HCT116 (cell line): ENCODE data around the gene AP1M2. TPM values are rescaled to one million over a fixed set of nuclear protein-coding genes. Genes with fewer than 3 reads are reported as not detected.

Source experiments
- ATAC-seq: fragments of 200-7000 bp; cut with Tn5 transposase; 2 replicates; pipeline ENCODE4 v1.9.1; 2020; ENCODE audit warnings: mild to moderate bottlenecking, moderate library complexity
- BruUV-seq: library from RNA; stranded (reverse); fragments of 400-500 nt; replicated peaks from 2 replicates; lab custom pipeline; 2021; lab: Mats Ljungman, UMichigan
- CTCF ChIA-PET: fragments of 300-600 bp; sonication (Branson Sonifier 250); formaldehyde crosslinking; loops from one replicate; lab custom pipeline; 2021; ENCODE audit warnings: antibody characterized with exemption; lab: Charles Lee
- POLR2A ChIA-PET: fragments of 300-600, 350-600 bp; sonication (Branson Sonifier 250); formaldehyde crosslinking; loops from one replicate; lab custom pipeline; 2021; ENCODE audit warnings: antibody characterized with exemption; lab: Charles Lee
- RAD21 ChIA-PET, 2 experiments: fragments of 300-600 bp; sonication (Branson Sonifier 250); formaldehyde crosslinking; loops; one replicate each; lab custom pipeline; 2023; ENCODE audit warnings: low total read pairs in 2 of 2; ENCODE audit not compliant: uncharacterized antibody in 2 of 2, unreplicated experiment in 2 of 2, low non-redundant PET in 1 of 2; lab: Charles Lee
- DNase-seq: peaks from one replicate; pipeline ENCODE4 v3.0.0-alpha.2; 2010; ENCODE audit warnings: low read depth, low spot score
- H2AFZ ChIP-seq: fragments of 200-600 bp; shearing (Covaris generic), sonication (generic); 2 replicates; pipeline ENCODE4 v1.6.1; 2017; ENCODE audit warnings: low read depth, mixed run types, mixed read lengths, antibody characterized with exemption, low read length; ENCODE audit not compliant: poor library complexity, severe bottlenecking
- H3K27ac ChIP-seq: 2 replicates; pipeline ENCODE4 v1.5.1; 2012; ENCODE audit warnings: low read depth, low read length
- H3K27me3 ChIP-seq: fragments of 200-600 bp; sonication (generic); 2 replicates; pipeline ENCODE4 v1.6.1; 2016; ENCODE audit warnings: mixed run types, low read length, mixed read lengths; ENCODE audit not compliant: insufficient read depth
- H3K36me3 ChIP-seq, 2 experiments: fragments of 200-500 bp in 1 of 2; fragments of 200-600 bp in 1 of 2; sonication (Bioruptor generic) in 1 of 2; sonication (generic) in 1 of 2; 2 replicates each; pipeline versions ENCODE4 v1.5.1 to v1.6.1; 2014 to 2016; ENCODE audit warnings: low read length in 2 of 2, inconsistent platforms in 1 of 2, mixed read lengths in 1 of 2, mixed run types in 1 of 2; ENCODE audit not compliant: insufficient read depth in 2 of 2, control insufficient read depth in 1 of 2
- H3K4me1 ChIP-seq, 2 experiments: fragments of 200-600 bp in 1 of 2; sonication (generic) in 1 of 2; 2 replicates each; pipeline versions ENCODE4 v1.5.1 to v1.6.1; 2012 to 2017; ENCODE audit warnings: low read length in 2 of 2, inconsistent platforms in 1 of 2, mild to moderate bottlenecking in 1 of 2, mixed read lengths in 1 of 2, mixed run types in 1 of 2, moderate library complexity in 1 of 2; ENCODE audit not compliant: insufficient read depth in 2 of 2, control insufficient read depth in 1 of 2
- H3K4me2 ChIP-seq: fragments of 200-600 bp; sonication (generic); 2 replicates; pipeline ENCODE4 v1.6.1; 2017; ENCODE audit warnings: mixed run types, low read length, mixed read lengths
- H3K4me3 ChIP-seq, 2 experiments: fragments of 200-600 bp in 1 of 2; sonication (generic) in 1 of 2; replicated peaks in 1 of 2; 2 replicates each; pipeline ENCODE4 v1.5.1; 2011 to 2016; ENCODE audit warnings: low read length in 2 of 2, control low read depth in 1 of 2, low read depth in 1 of 2, mild to moderate bottlenecking in 1 of 2, mixed read lengths in 1 of 2, mixed run types in 1 of 2
- H3K79me2 ChIP-seq: fragments of 200-600 bp; sonication (generic); 2 replicates; pipeline ENCODE4 v1.6.1; 2017; ENCODE audit warnings: mild to moderate bottlenecking, mixed run types, low read length, moderate library complexity, mixed read lengths; ENCODE audit not compliant: insufficient read depth
- H3K9ac ChIP-seq: fragments of 200-600 bp; sonication (generic); 2 replicates; pipeline ENCODE4 v1.6.1; 2016; ENCODE audit warnings: low read length, mixed read lengths
- H3K9me2 ChIP-seq: fragments of 200-600 bp; sonication (generic), shearing (Covaris generic); 2 replicates; pipeline ENCODE4 v1.6.1; 2017; ENCODE audit warnings: mixed run types, mild to moderate bottlenecking, moderate library complexity; ENCODE audit not compliant: insufficient read depth
- H3K9me3 ChIP-seq, 2 experiments: fragments of 200-500 bp in 1 of 2; fragments of 200-600 bp in 1 of 2; sonication (Bioruptor generic) in 1 of 2; sonication (generic) in 1 of 2; 2 replicates each; pipeline ENCODE4 v1.6.1; 2014 to 2017; ENCODE audit warnings: low read length in 2 of 2, mixed read lengths in 2 of 2, inconsistent platforms in 1 of 2, low read depth in 1 of 2, mild to moderate bottlenecking in 1 of 2, mixed run types in 1 of 2, moderate library complexity in 1 of 2; ENCODE audit not compliant: control insufficient read depth in 1 of 2, insufficient read depth in 1 of 2
- H4K20me1 ChIP-seq: fragments of 200-600 bp; sonication (generic), shearing (Covaris generic); 2 replicates; pipeline ENCODE4 v1.6.1; 2017; ENCODE audit warnings: mixed run types, mild to moderate bottlenecking, moderate library complexity; ENCODE audit not compliant: insufficient read depth
- CTCF ChIP-seq, 3 experiments: fragments of 200-600 bp in 1 of 3; sonication (generic) in 1 of 3; IDR thresholded peaks in 2 of 3; conservative IDR thresholded peaks in 1 of 3; 2 replicates each; pipeline ENCODE4 v1.5.1; 2012 to 2017; ENCODE audit warnings: low read depth in 2 of 3, low read length in 2 of 3, antibody characterized with exemption in 1 of 3, borderline replicate concordance in 1 of 3, control low read depth in 1 of 3, mild to moderate bottlenecking in 1 of 3, mixed read lengths in 1 of 3, mixed run types in 1 of 3, moderate library complexity in 1 of 3; ENCODE audit not compliant: insufficient read depth in 1 of 3
- EZH2phosphoT487 ChIP-seq: fragments of 200-600 bp; IDR thresholded peaks from 2 replicates; pipeline ENCODE4 v1.6.1; 2018; ENCODE audit warnings: antibody characterized with exemption, borderline replicate concordance
- JUND ChIP-seq: IDR thresholded peaks from 2 replicates; pipeline ENCODE4 v1.6.1; 2012
- POLR2A ChIP-seq: IDR thresholded peaks from 2 replicates; pipeline ENCODE4 v1.7.0; 2011; ENCODE audit warnings: borderline replicate concordance; ENCODE audit not compliant: insufficient read depth, insufficient read length; ENCODE audit errors: extremely low read depth
- POLR2AphosphoS5 ChIP-seq: IDR thresholded peaks from 2 replicates; pipeline ENCODE4 v1.6.1; 2011; ENCODE audit warnings: mild to moderate bottlenecking, low read depth, low read length, moderate library complexity
- RAD21 ChIP-seq: IDR thresholded peaks from 2 replicates; pipeline ENCODE4 v1.6.1; 2012; ENCODE audit warnings: low read depth, mild to moderate bottlenecking
- SRF ChIP-seq: IDR thresholded peaks from 2 replicates; pipeline ENCODE4 v1.6.1; 2012; ENCODE audit warnings: low read depth
- ZBTB33 ChIP-seq: IDR thresholded peaks from 2 replicates; pipeline ENCODE4 v1.6.1; 2011; ENCODE audit warnings: mild to moderate bottlenecking, low read length, moderate library complexity; ENCODE audit not compliant: insufficient replicate concordance; ENCODE audit errors: extremely low read depth
- intact Hi-C: fragments of 100-400 bp; cut with micrococcal nuclease; formaldehyde crosslinking; loops from 2 replicates; pipeline ENCODE4 v1.10.0; 2022
- microRNA counts: library from miRNA; unstranded; fragments of <30 nt; microRNA quantifications from one replicate; lab custom pipeline; 2015
- microRNA-seq: library from miRNA; unstranded; fragments of <30 nt; microRNA quantifications from one replicate; pipeline ENCODE4, GENCODE V29; 2016; ENCODE audit warnings: borderline number of aligned reads
- total RNA-seq: library from RNA; stranded (reverse); gene quantifications from one replicate; pipeline ENCODE4 v1.2.1, GENCODE V29; 2021; ENCODE audit not compliant: unreplicated experiment

AP1M2 gene
- total RNA-seq, 1 experiment from 2014 or later = 111 TPM

DNA sequence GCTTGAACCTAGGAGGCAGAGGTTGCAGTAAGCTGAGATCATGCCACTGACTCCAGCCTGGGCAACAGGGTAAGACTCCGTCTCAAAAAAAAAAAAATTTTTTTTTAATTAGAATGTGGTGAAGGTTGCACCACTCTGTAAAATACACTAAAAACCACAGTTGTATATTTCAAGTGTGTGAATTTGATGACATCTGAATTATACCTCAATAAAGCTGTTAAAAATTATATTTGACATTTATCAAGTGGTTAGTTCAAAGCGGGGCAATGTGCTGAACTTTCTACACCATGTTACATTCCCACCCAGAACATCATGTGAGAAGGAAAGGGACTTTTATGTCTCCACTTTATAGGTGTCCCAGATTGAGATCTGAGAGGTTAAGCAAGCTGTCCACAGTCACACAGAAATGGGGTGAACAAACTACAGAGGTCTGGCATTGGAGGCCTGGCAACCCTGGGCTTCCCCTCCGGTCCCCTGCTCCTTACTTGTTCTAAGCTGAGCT, 63.9 kb downstream of the AP1M2 start:
- ChIA-PET RAD21 (no interaction called here), CTCF (interaction anchor here (0.9 to 1.3 kb wide), 3 partner anchors 18 to 177 kb away, joined by 3 to 5 read pairs (median 4); no protein-coding TSS in a partner anchor), POLR2A (no interaction called here)
- TF ChIP-seq EZH2phosphoT487 (no peak), POLR2AphosphoS5 (no peak), RAD21 (no peak), JUND (no peak), ZBTB33 (no peak), CTCF (IDR thresholded peaks at IDR 0.05 in 2 of 3, conservative IDR thresholded peaks at IDR 0.05 in 1 of 3; ENCODE audit: borderline replicate concordance in 1 of 3, insufficient read depth in 1 of 3, low read depth in 2 of 3, low read length in 2 of 3) (no peak), SRF (no peak), POLR2A (no peak)
- H3K27me3 ChIP-seq = no peaks in the 10 kb centered on the region
- no peaks in the 10 kb centered on the region for H3K9me2 ChIP-seq
- H3K9me3 ChIP-seq = no peaks in the 10 kb centered on the region
- no peaks in the 10 kb centered on the region for H4K20me1 ChIP-seq
- no peak for ATAC-seq
- H3K79me2 ChIP-seq = no peaks in the 10 kb centered on the region
- H3K4me1 ChIP-seq = peaks cover 11 to 22% of the 10 kb centered on the region in 2 experiments; a peak in 3 of 4 replicates
- no peak overlapping the region for H3K4me3 ChIP-seq
- no peaks in the 10 kb centered on the region for H3K36me3 ChIP-seq
- no TSS peak for BruUV-seq
- no peak overlapping the region for H3K9ac ChIP-seq
- H2AFZ ChIP-seq = no peak overlapping the region
- H3K27ac ChIP-seq = no peak overlapping the region
- intact Hi-C loops = no loop called here
- DNase-seq = no peak
- no peak overlapping the region for H3K4me2 ChIP-seq

MicroRNAs encoded within 50 kb of the gene (microRNA counts, 767-probe panel; counts per million panel counts)
- not detected for microRNA hsa-miR-1238 (lab: Ali Mortazavi, UCI)

Small RNAs within 50 kb of the gene (microRNA-seq; reads per million reads assigned to microRNA genes)
- not detected for gene MIR1238

Other genes with a start within 250 kb of the AP1M2 start
- 8.3 TPM for gene ICAM3, start 247.7 kb downstream of the AP1M2 start, total RNA-seq
- 110 TPM for gene TYK2, start 206.7 kb downstream of the AP1M2 start, total RNA-seq
- 260 TPM for gene CDC37, start 183.8 kb downstream of the AP1M2 start, total RNA-seq
- 33.7 TPM for gene PDE4A, start 166.8 kb downstream of the AP1M2 start, total RNA-seq
- 75.2 TPM for gene KEAP1, start 84.0 kb downstream of the AP1M2 start, total RNA-seq
- 4.4 TPM for gene S1PR5, start 69.9 kb downstream of the AP1M2 start, total RNA-seq
- gene ATG4D, start 43.4 kb downstream of the AP1M2 start, total RNA-seq = 45.4 TPM
- gene KRI1, start 21.3 kb downstream of the AP1M2 start, total RNA-seq = 44.0 TPM
- gene CDKN2D, start 18.3 kb downstream of the AP1M2 start, total RNA-seq = 13.8 TPM
- gene SLC44A2, start 38.2 kb upstream of the AP1M2 start, total RNA-seq = 90.9 TPM
- 430 TPM for gene ILF3, start 67.0 kb upstream of the AP1M2 start, total RNA-seq
- 54.6 TPM for gene QTRT1, start 114.1 kb upstream of the AP1M2 start, total RNA-seq
- gene DNM2, start 130.8 kb upstream of the AP1M2 start, total RNA-seq = 183 TPM
- gene TMED1, start 248.9 kb upstream of the AP1M2 start, total RNA-seq = 26.3 TPM